Common myeloid progenitor, CD34-positive (primary cell): ENCODE data around the gene NEK8. TPM values are rescaled to one million over a fixed set of nuclear protein-coding genes. Genes with fewer than 3 reads are reported as not detected.

Experiments
- CTCF ChIA-PET: fragments of 350-600 bp; sonication (Branson Sonifier 250); formaldehyde crosslinking; loops from one replicate; lab custom pipeline; 2021; ENCODE audit warnings: antibody characterized with exemption; lab: Charles Lee
- POLR2A ChIA-PET: fragments of 350-600 bp; sonication (Branson Sonifier 250); formaldehyde crosslinking; loops from one replicate; lab custom pipeline; 2021; ENCODE audit warnings: antibody characterized with exemption; lab: Charles Lee
- DNase-seq, 3 donors: peaks; one replicate each; pipeline versions ENCODE4 v3.0.0 to v3.0.0-alpha.2; 2013
- H3K27ac ChIP-seq, 2 experiments: 1 replicate in 1 of 2; 2 replicates in 1 of 2; pipeline ENCODE4 v1.7.0; 2013; ENCODE audit warnings: inconsistent platforms in 2 of 2, low read length in 2 of 2, mild to moderate bottlenecking in 2 of 2, low read depth in 1 of 2, moderate library complexity in 1 of 2; ENCODE audit not compliant: severe bottlenecking in 2 of 2, insufficient read depth in 1 of 2, poor library complexity in 1 of 2
- H3K27me3 ChIP-seq, 5 experiments: replicated peaks in 2 of 5; 1 replicate in 3 of 5; 2 replicates in 2 of 5; pipeline versions ENCODE4 v1.6.1 to v1.7.0; 2013; ENCODE audit warnings: low read length in 4 of 5, mild to moderate bottlenecking in 2 of 5, moderate library complexity in 2 of 5, inconsistent platforms in 1 of 5; ENCODE audit not compliant: insufficient read depth in 5 of 5, control insufficient read depth in 4 of 5
- H3K36me3 ChIP-seq, 4 experiments: 1 replicate in 2 of 4; 2 replicates in 2 of 4; pipeline versions ENCODE4 v1.6.1 to v1.7.0; 2013; ENCODE audit warnings: low read length in 3 of 4, control low read depth in 1 of 4, mild to moderate bottlenecking in 1 of 4; ENCODE audit not compliant: control insufficient read depth in 4 of 4, insufficient read depth in 4 of 4
- H3K4me1 ChIP-seq, 4 experiments: 1 replicate in 3 of 4; 2 replicates in 1 of 4; pipeline versions ENCODE4 v1.6.1 to v1.7.1; 2013; ENCODE audit warnings: low read length in 3 of 4, mild to moderate bottlenecking in 3 of 4, control low read depth in 1 of 4, inconsistent platforms in 1 of 4, moderate library complexity in 1 of 4; ENCODE audit not compliant: control insufficient read depth in 4 of 4, insufficient read depth in 4 of 4; ENCODE audit errors: control extremely low read depth in 1 of 4
- H3K4me3 ChIP-seq, 7 experiments: 1 replicate in 4 of 7; 2 replicates in 3 of 7; pipeline versions ENCODE4 v1.5.1 to v1.7.0; 2013; ENCODE audit warnings: mild to moderate bottlenecking in 7 of 7, low read length in 6 of 7, moderate library complexity in 6 of 7, inconsistent platforms in 2 of 7, low read depth in 2 of 7, control low read depth in 1 of 7; ENCODE audit not compliant: insufficient read depth in 4 of 7, control insufficient read depth in 1 of 7; ENCODE audit errors: extremely low read depth in 1 of 7
- H3K9me3 ChIP-seq, 5 experiments: 1 replicate in 4 of 5; 2 replicates in 1 of 5; pipeline versions ENCODE4 v1.6.1 to v1.7.1; 2013; ENCODE audit warnings: low read length in 4 of 5, mild to moderate bottlenecking in 2 of 5, inconsistent platforms in 1 of 5, low read depth in 1 of 5, moderate library complexity in 1 of 5; ENCODE audit not compliant: control insufficient read depth in 4 of 5, insufficient read depth in 2 of 5; ENCODE audit errors: control extremely low read depth in 1 of 5
- WGBS: methylation state at CpG from one replicate; pipeline ENCODE4 v1.1.5; 2013; ENCODE audit not compliant: insufficient coverage; 5-methylcytosine and 5-hydroxymethylcytosine counted together
- polyA plus RNA-seq: library from polyadenylated mRNA; unstranded; fragments of 120-200 nt; gene quantifications from one replicate; pipeline ENCODE4 v1.2.1, GENCODE V29; 2013

NEK8 gene
- polyA plus RNA-seq = 6.0 TPM

DNA sequence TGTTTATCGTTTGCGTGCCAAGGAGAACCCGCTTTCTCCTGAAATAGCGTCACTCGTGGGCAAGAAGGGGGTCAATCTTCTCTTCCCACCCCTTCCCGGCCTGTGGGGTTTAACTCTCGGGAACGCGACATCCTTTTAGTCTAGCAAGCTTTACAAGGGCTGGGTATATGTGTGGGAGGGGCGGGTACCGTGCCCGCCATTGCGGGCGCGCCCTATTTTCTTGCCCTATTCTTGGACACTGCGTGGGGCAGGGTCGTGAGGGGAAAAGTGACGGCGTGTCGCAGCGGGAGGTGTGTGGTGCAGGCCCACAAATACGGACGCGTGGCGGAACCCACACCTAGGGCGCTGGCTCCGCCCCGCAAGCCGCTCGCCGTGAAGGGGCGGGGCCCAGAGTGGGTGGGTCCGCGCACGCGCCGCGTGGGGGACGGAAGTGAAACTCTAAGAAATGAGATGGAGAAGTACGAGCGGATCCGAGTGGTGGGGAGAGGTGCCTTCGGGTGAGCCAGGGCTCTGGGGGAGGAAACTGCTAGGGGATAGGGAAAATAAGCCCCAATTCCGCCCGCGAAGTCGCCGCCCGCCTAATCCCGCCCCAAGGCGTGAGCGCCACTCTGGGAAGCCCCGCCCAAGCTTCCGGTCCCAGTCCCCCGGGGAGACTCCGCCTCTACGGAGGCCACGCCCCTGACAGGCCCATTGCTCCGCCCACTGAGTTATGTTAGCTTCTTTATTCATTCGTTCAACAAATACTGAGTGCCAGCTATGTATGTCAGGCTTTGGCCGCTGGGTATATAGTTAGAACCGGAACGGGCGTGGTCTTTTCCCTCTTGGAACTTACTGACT, at the start of gene NEK8:
Gene NEK8 (plus strand): TSS at position 425 of the 837 bp plus-strand sequence. CDS start 26 bp downstream, at position 451.
- ChIA-PET POLR2A (interaction anchor here (0.5 to 3.6 kb wide), 5 partner anchors 10 to 1576 kb away, joined by 3 to 87 read pairs (median 5); partner anchors contain the start of gene TRAF4), CTCF (interaction anchor here (0.8 to 17.9 kb wide), 9 partner anchors 9 to 224 kb away, joined by 3 to 507 read pairs (median 7); partner anchors contain the start of genes DHRS13, PROCA1, RPL23A and TRAF4)
- DNase-seq = peak; percentile 87 to 94 (median 92)
- Histone ChIP-seq H3K4me3 (peak within 1 kb of the TSS; percentile 75 to 91 (median 84)), H3K27me3 (no peaks in the 10 kb centered on the region), H3K27ac (peak within 1 kb of the TSS; percentile 91 to 94), H3K9me3 (no peaks in the 10 kb centered on the region), H3K4me1 (peaks cover 5 to 39% (median 33%) of the 10 kb centered on the region in 4 experiments), H3K36me3 (peaks cover under 1 to 16% (median 13%) of the 10 kb centered on the region in 4 experiments)
- WGBS = 0% methylated on average over 50 of the region's 64 CpGs

DNA sequence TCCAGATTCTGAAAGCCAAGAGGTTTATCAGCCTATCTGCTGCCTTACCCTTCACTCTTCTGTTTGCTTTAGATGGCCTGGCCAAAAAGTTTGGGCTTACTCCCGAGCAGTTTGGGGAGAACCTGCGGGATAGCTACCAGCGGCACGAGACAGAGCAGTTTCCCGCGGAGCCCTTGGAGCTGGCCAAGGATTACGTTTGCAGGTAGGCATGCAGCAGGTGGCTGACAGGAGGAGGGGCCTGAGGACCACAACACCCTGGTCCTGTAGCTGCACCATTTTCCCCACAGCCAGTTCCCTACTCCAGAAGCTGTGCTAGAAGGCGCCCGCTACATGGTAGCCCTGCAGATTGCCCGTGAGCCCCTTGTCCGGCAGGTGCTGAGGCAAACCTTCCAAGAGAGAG, 45.9 kb upstream of the NEK8 start:
- Histone ChIP-seq H3K4me3 (no peak overlapping the region), H3K27me3 (no peaks in the 10 kb centered on the region), H3K9me3 (no peaks in the 10 kb centered on the region), H3K36me3 (peaks cover 20 to 94% (median 75%) of the 10 kb centered on the region in 4 experiments), H3K4me1 (no peaks in the 10 kb centered on the region), H3K27ac (no peak overlapping the region)
- ChIA-PET POLR2A (no interaction called here), CTCF (interaction anchor here (0.8 to 2.0 kb wide), 6 partner anchors 8 to 20 kb away, joined by 3 to 4 read pairs (median 4); partner anchors contain the start of genes SDF2 and SUPT6H)
- DNase-seq = no peak
- WGBS = 98% methylated on average over 4 of the region's 11 CpGs

DNA sequence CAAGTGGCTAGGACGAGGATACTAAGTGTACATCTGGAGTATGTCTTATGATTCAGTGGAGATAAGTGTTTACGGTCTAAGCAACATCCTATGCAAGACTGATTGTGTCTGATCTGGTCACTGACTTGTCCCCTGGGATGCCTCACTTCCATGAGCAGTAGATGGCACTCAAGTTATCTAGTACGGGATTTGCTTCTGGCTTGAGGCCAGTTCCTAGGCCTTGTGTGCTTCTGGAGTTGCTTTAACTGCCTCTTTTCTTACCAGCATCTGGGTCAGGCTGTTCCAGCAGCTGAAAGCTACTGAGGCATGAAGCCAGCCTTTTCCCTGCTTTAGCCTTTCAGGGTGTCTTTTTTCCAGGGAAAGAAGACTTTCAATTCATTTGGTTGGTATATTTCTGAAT, 43.6 kb upstream of the NEK8 start:
- no peak overlapping the region for H3K4me3 ChIP-seq
- WGBS = 88% methylated on average over 3 of the region's 3 CpGs
- no peaks in the 10 kb centered on the region for H3K27me3 ChIP-seq
- peak in 2 of 3 donors; percentile 6 to 10 for DNase-seq
- H3K9me3 ChIP-seq = no peaks in the 10 kb centered on the region
- POLR2A ChIA-PET = no interaction called here
- H3K4me1 ChIP-seq = no peaks in the 10 kb centered on the region
- CTCF ChIA-PET = interaction anchor here (0.8 kb wide), 1 partner anchor 39 kb away, joined by 3 read pairs; no protein-coding TSS in a partner anchor
- peaks cover 26 to 95% (median 85%) of the 10 kb centered on the region in 4 experiments for H3K36me3 ChIP-seq
- no peak overlapping the region for H3K27ac ChIP-seq

DNA sequence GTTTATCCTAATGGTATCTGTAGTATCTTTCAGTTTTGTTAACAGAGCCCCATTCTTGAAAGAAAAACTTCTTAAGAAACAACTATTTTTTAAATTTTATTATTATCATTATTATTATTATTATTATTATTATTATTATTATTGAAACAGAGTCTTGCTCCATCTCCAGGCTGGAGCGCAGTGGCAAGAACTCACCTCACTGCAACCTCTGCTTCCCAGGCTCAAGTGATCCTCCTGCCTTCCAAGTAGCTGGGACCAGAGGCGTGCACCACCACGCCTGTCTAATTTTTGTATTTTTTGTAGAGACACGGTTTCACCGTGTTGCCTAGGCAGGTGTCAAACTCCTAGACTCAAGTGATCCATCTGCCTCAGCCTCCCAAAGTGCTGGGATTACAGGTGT, 43.2 kb upstream of the NEK8 start:
- Histone ChIP-seq H3K9me3 (no peaks in the 10 kb centered on the region), H3K27me3 (no peaks in the 10 kb centered on the region), H3K36me3 (peaks cover 28 to 98% (median 88%) of the 10 kb centered on the region in 4 experiments), H3K4me1 (no peaks in the 10 kb centered on the region), H3K4me3 (no peak overlapping the region), H3K27ac (no peak overlapping the region)
- WGBS = 96% methylated on average over 4 of the region's 5 CpGs
- DNase-seq = no peak
- ChIA-PET POLR2A (no interaction called here), CTCF (no interaction called here)

- ChIA-PET CTCF (interaction anchor here (2.0 kb wide), 1 partner anchor 10 kb away, joined by 7 read pairs; no protein-coding TSS in a partner anchor), POLR2A (no interaction called here)
- WGBS = 94% methylated on average over 3 of the region's 4 CpGs
- Histone ChIP-seq H3K4me1 (no peaks in the 10 kb centered on the region), H3K36me3 (peaks cover 35 to 97% (median 87%) of the 10 kb centered on the region in 4 experiments), H3K27me3 (no peaks in the 10 kb centered on the region), H3K9me3 (no peaks in the 10 kb centered on the region), H3K27ac (no peak overlapping the region), H3K4me3 (no peak overlapping the region)
- no peak for DNase-seq
Observed at GRCh38 chr17:28686296-28686695, 42.3 kb upstream of the NEK8 start.

GRCh38 chr17:28688481-28688880, 40.1 kb upstream of the NEK8 start:
- CTCF ChIA-PET = interaction anchor here (1.2 to 2.0 kb wide), 2 partner anchors 12 to 23 kb away, joined by 4 to 7 read pairs; no protein-coding TSS in a partner anchor
- H3K36me3 ChIP-seq = peaks cover 31 to 89% (median 69%) of the 10 kb centered on the region in 4 experiments
- H3K27me3 ChIP-seq = no peaks in the 10 kb centered on the region
- no peaks in the 10 kb centered on the region for H3K4me1 ChIP-seq
- H3K4me3 ChIP-seq = no peak overlapping the region
- 100% methylated on average over 1 of the region's 4 CpGs for WGBS
- no peak overlapping the region for H3K27ac ChIP-seq
- DNase-seq = no peak
- no peaks in the 10 kb centered on the region for H3K9me3 ChIP-seq
- POLR2A ChIA-PET = interaction anchor here (0.7 to 1.0 kb wide), 2 partner anchors 23 to 44 kb away, joined by 3 read pairs; no protein-coding TSS in a partner anchor
